Esophagus muscularis mucosa (tissue), 4 donors: ENCODE results near the gene CDRT15. TPM values are rescaled to one million over a fixed set of nuclear protein-coding genes. Genes with fewer than 3 reads are reported as not detected.
A peak's percentile ranks its signal among the peaks of the same experiment; 100 is the strongest.

Experiments used
- DNase-seq: peaks from one replicate; pipeline ENCODE4 v3.0.0-alpha.2; 2017; ENCODE audit errors: extremely low spot score
- H3K27ac ChIP-seq, 4 donors: fragments of 200-600 bp; sonication (generic); replicated peaks in 1 of 4; 1 replicate in 3 of 4; 2 replicates in 1 of 4; pipeline ENCODE4 v1.5.1; 2016 to 2019; ENCODE audit warnings: mild to moderate bottlenecking in 1 of 4
- H3K27me3 ChIP-seq, 4 donors: fragments of 200-600 bp; sonication (generic); one replicate each; pipeline versions ENCODE4 v1.5.1 to v1.6.0; 2016 to 2019
- H3K36me3 ChIP-seq, 4 donors: fragments of 200-600 bp; sonication (generic); one replicate each; pipeline ENCODE4 v1.5.1; 2016 to 2019
- H3K4me1 ChIP-seq, 4 donors: fragments of 200-600 bp; sonication (generic); one replicate each; pipeline ENCODE4 v1.5.1; 2016 to 2019
- H3K4me3 ChIP-seq, 4 donors: fragments of 200-600 bp; sonication (generic); 1 replicate in 2 of 4; 2 replicates in 2 of 4; pipeline ENCODE4 v1.5.1; 2016 to 2019; ENCODE audit warnings: mild to moderate bottlenecking in 4 of 4, moderate library complexity in 1 of 4
- H3K9me3 ChIP-seq, 4 donors: fragments of 200-600 bp; sonication (generic); 1 replicate in 3 of 4; 2 replicates in 1 of 4; pipeline ENCODE4 v1.5.1; 2016 to 2019
- EP300 ChIP-seq: sonication (generic); formaldehyde crosslinking; IDR thresholded peaks from one replicate; pipeline ENCODE4 v1.6.1; 2017; ENCODE audit warnings: antibody characterized with exemption
- POLR2A ChIP-seq: fragments of 450-650 bp; IDR thresholded peaks from one replicate; pipeline ENCODE4 v1.6.1; 2017; ENCODE audit warnings: antibody characterized with exemption, moderate library complexity, mild to moderate bottlenecking, low read depth
- POLR2AphosphoS5 ChIP-seq, 2 donors: sonication (generic); formaldehyde crosslinking; IDR thresholded peaks; one replicate each; pipeline ENCODE4 v1.6.1; 2017; ENCODE audit warnings: antibody characterized with exemption in 2 of 2
- WGBS: methylation state at CpG from one replicate; pipeline ENCODE4 v1.1.5; 2018; 5-methylcytosine and 5-hydroxymethylcytosine counted together
- intact Hi-C: fragments of 100-400 bp; cut with DNase I; formaldehyde crosslinking; loops from one replicate; pipeline ENCODE4 v1.15.1; 2023
- total RNA-seq, 4 donors: library from RNA; depleted of rRNA; stranded (reverse); fragments of >200 nt; gene quantifications; one replicate each; pipeline versions ENCODE4 v1.1.0 to v1.2.1, GENCODE V29; 2016
- TF ChIP-seq, protein P1 (sequence below), 3 experiments: fragments of 200-600 bp in 2 of 3; fragments of 450-650 bp in 1 of 3; sonication (generic) in 2 of 3; IDR thresholded peaks; one replicate each; pipeline ENCODE4 v1.5.1; 2017 to 2019; ENCODE audit warnings: antibody characterized with exemption in 3 of 3, mild to moderate bottlenecking in 2 of 3, moderate library complexity in 1 of 3

The CDRT15 gene
- total RNA-seq, 4 donors from 2014 or later = not detected

DNA sequence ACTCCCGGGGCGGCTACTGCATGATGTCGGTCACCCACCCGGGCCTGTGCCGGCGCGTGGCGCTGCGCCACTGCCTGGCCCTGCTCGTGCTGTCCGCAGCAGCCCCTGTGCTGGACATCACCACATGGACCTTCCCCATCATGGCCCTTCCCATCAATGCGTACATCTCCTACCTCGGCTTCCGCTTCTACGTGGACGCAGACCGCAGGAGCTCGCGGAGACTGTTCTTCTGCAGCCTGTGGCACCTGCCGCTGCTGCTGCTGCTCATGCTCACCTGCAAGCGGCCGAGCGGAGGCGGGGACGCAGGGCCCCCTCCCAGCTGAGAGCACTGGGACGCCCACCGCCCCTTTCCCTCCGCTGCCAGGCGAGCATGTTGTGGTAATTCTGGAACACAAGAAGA, 29.8 kb downstream of the CDRT15 start:
- Histone ChIP-seq H3K9me3 (no peaks in the 10 kb centered on the region), H3K36me3 (peaks cover 7 to 57% (median 30%) of the 10 kb centered on the region in 4 donors), H3K27me3 (no peaks in the 10 kb centered on the region), H3K4me1 (peaks cover 0 to 8% (median 0%) of the 10 kb centered on the region in 4 donors), H3K27ac (no peak overlapping the region), H3K4me3 (no peak overlapping the region)
- no peak for TF ChIP-seq POLR2AphosphoS5 (IDR thresholded peaks at IDR 0.05)
- no peak for TF ChIP-seq EP300
- no peak for TF ChIP-seq POLR2A
- TF ChIP-seq, protein P1, sequence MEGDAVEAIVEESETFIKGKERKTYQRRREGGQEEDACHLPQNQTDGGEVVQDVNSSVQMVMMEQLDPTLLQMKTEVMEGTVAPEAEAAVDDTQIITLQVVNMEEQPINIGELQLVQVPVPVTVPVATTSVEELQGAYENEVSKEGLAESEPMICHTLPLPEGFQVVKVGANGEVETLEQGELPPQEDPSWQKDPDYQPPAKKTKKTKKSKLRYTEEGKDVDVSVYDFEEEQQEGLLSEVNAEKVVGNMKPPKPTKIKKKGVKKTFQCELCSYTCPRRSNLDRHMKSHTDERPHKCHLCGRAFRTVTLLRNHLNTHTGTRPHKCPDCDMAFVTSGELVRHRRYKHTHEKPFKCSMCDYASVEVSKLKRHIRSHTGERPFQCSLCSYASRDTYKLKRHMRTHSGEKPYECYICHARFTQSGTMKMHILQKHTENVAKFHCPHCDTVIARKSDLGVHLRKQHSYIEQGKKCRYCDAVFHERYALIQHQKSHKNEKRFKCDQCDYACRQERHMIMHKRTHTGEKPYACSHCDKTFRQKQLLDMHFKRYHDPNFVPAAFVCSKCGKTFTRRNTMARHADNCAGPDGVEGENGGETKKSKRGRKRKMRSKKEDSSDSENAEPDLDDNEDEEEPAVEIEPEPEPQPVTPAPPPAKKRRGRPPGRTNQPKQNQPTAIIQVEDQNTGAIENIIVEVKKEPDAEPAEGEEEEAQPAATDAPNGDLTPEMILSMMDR (IDR thresholded peaks at IDR 0.05) = no peak
- 96% methylated on average over 29 of the region's 29 CpGs for WGBS
- intact Hi-C loops = no loop called here
- DNase-seq = no peak

DNA sequence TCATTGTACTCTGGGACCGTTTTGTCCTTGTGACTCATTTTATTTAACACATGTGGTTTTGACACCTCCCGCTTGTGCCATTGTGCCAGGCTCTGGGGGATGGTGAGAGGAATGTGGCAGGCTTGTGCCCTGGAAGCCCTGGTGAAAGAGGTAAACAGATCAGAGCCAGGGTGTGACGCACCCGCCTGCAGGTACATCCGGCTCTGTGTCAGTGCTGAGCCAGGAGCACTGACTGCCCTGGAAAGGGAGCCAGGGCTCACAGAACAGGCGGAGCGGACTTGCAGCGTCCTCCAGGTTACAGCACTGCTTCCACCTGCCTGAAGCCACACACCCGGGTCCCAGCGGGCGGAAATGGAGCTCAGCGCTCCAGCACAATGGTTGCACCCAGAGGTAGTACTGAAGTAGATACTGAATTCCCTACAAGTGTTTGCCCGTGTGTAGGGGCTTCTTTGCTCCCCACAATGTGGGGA, 30.6 kb downstream of the CDRT15 start:
- H3K27ac ChIP-seq = no peak overlapping the region
- no peaks in the 10 kb centered on the region for H3K27me3 ChIP-seq
- intact Hi-C loops = no loop called here
- peaks cover 7 to 57% (median 30%) of the 10 kb centered on the region in 4 donors for H3K36me3 ChIP-seq
- no peak overlapping the region for H3K4me3 ChIP-seq
- H3K4me1 ChIP-seq = peaks cover 0 to 10% (median 3%) of the 10 kb centered on the region in 4 donors
- TF ChIP-seq EP300 (no peak), POLR2A (no peak), POLR2AphosphoS5 (IDR thresholded peaks at IDR 0.05) (no peak)
- TF ChIP-seq, protein P1 (IDR thresholded peaks at IDR 0.05) = no peak
- WGBS = 80% methylated on average over 13 of the region's 13 CpGs
- H3K9me3 ChIP-seq = no peaks in the 10 kb centered on the region
- DNase-seq = no peak

DNA sequence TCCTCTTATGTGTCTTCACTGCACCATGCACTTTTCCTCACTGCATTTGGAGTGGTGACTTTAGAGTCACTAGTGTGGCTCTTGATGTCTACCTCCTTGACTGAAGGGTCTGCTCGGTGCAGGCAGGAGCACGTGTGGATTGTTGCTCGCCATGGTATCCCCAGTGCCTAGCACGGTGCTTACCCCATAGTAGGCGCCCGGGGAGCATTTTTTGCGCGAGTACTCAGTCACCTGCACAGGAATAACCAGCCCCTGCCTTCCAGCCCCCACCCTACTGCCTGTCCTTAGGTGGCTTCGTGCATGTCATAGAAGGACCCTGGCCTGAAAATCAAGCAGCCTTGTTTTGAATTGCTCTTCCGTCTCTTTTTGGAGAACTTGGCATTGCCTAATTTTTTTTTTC, 31.3 kb downstream of the CDRT15 start:
- Histone ChIP-seq H3K27me3 (no peaks in the 10 kb centered on the region), H3K36me3 (peaks cover 7 to 52% (median 30%) of the 10 kb centered on the region in 4 donors), H3K27ac (no peak overlapping the region), H3K9me3 (no peaks in the 10 kb centered on the region), H3K4me3 (no peak overlapping the region), H3K4me1 (peaks cover 0 to 14% (median 4%) of the 10 kb centered on the region in 4 donors)
- no peak for TF ChIP-seq POLR2AphosphoS5 (IDR thresholded peaks at IDR 0.05)
- TF ChIP-seq, protein P1 (IDR thresholded peaks at IDR 0.05) = no peak
- no peak for TF ChIP-seq EP300
- TF ChIP-seq POLR2A = no peak
- DNase-seq = peak; percentile 47
- intact Hi-C loops = no loop called here
- 96% methylated on average over 10 of the region's 10 CpGs for WGBS

DNA sequence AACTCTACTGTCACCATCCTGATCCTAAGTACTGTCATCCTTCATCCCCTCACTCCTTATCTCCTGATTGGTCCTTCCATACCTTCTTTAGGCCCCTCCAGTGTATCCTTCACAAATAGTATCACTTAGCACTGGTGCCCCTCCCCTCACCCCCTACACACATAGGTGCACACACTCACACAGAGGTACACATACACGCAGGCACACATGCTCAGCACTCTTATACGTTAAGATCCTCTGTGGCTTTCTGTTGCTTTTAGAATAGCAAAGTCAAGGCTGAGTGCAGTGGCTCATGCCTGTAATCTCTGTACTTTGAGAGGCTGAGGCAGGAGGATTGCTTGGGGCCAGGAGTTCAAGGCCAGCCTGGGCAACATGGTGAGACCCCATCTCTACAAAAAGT, 32.1 kb downstream of the CDRT15 start:
- no peak for DNase-seq
- H3K4me1 ChIP-seq = peaks cover 0 to 14% (median 4%) of the 10 kb centered on the region in 4 donors
- peaks cover 7 to 45% (median 24%) of the 10 kb centered on the region in 4 donors for H3K36me3 ChIP-seq
- no peak overlapping the region for H3K4me3 ChIP-seq
- no peak overlapping the region for H3K27ac ChIP-seq
- intact Hi-C loops = no loop called here
- no peaks in the 10 kb centered on the region for H3K9me3 ChIP-seq
- 97% methylated on average over 2 of the region's 2 CpGs for WGBS
- no peaks in the 10 kb centered on the region for H3K27me3 ChIP-seq
- TF ChIP-seq EP300 (no peak), POLR2AphosphoS5 (IDR thresholded peaks at IDR 0.05) (no peak), POLR2A (no peak)
- TF ChIP-seq, protein P1 (IDR thresholded peaks at IDR 0.05) = no peak

DNA sequence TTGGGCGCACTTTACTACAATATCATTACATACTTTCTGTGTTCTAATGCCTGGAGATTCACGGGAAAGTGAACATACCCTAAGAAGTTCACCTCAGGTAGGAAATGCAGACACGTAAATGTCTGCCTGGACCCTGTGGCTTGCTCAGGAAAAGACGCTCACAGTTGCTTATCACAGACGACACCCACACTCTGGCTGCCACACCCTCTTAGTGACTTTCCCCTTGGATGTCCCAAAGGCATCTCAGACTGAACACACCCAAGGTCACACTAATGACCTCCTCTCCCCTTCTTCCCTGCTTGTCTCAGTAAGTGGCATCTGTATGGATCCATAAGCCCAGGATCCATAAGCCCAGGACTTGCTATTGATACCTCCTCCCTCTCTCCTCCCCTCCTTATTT, 32.6 kb downstream of the CDRT15 start:
- H3K4me3 ChIP-seq = no peak overlapping the region
- intact Hi-C loops = no loop called here
- H3K4me1 ChIP-seq = peaks cover 0 to 14% (median 4%) of the 10 kb centered on the region in 4 donors
- WGBS = 90% methylated on average over 5 of the region's 5 CpGs
- TF ChIP-seq POLR2A = no peak
- TF ChIP-seq, protein P1 (IDR thresholded peaks at IDR 0.05) = no peak
- no peak for TF ChIP-seq POLR2AphosphoS5 (IDR thresholded peaks at IDR 0.05)
- no peak for TF ChIP-seq EP300
- no peaks in the 10 kb centered on the region for H3K9me3 ChIP-seq
- no peak overlapping the region for H3K27ac ChIP-seq
- peaks cover 7 to 41% (median 23%) of the 10 kb centered on the region in 4 donors for H3K36me3 ChIP-seq
- H3K27me3 ChIP-seq = no peaks in the 10 kb centered on the region
- DNase-seq = no peak
